Panc1 (cell line): Measurements from ENCODE around the gene ARFGAP2. TPM values are rescaled to one million over a fixed set of nuclear protein-coding genes. Genes with fewer than 3 reads are reported as not detected.
A peak's percentile ranks its signal among the peaks of the same experiment; 100 is the strongest.

Experiments
- ATAC-seq: fragments of 200-7000 bp; cut with Tn5 transposase; 2 replicates; pipeline ENCODE4 v1.9.1; 2020; ENCODE audit warnings: mild to moderate bottlenecking, moderate library complexity
- BruUV-seq: library from RNA; stranded (reverse); fragments of 400-500 nt; replicated peaks from 2 replicates; lab custom pipeline; 2021; lab: Mats Ljungman, UMichigan
- CTCF ChIA-PET: fragments of 300-600 bp; sonication (Branson Sonifier 250); formaldehyde crosslinking; loops from one replicate; lab custom pipeline; 2022; ENCODE audit warnings: antibody characterized with exemption; lab: Charles Lee
- POLR2A ChIA-PET: fragments of 300-600 bp; sonication (Branson Sonifier 250); formaldehyde crosslinking; loops from one replicate; lab custom pipeline; 2022; ENCODE audit warnings: antibody characterized with exemption; lab: Charles Lee
- DNase-seq: peaks from one replicate; pipeline ENCODE4 v3.0.0-alpha.2; 2010; ENCODE audit warnings: low read depth, low spot score
- H3K27ac ChIP-seq: 2 replicates; pipeline ENCODE4 v1.5.1; 2011; ENCODE audit warnings: mild to moderate bottlenecking, low read length, inconsistent platforms
- H3K27me3 ChIP-seq: fragments of 200-500 bp; sonication (Bioruptor generic); 2 replicates; pipeline ENCODE4 v1.6.0; 2014; ENCODE audit warnings: low read length, inconsistent platforms; ENCODE audit not compliant: control insufficient read depth, insufficient read depth
- H3K36me3 ChIP-seq: fragments of 200-500 bp; sonication (Bioruptor generic); 2 replicates; pipeline ENCODE4 v1.5.1; 2014; ENCODE audit warnings: inconsistent platforms, mild to moderate bottlenecking, low read length, moderate library complexity; ENCODE audit not compliant: control insufficient read depth, insufficient read depth
- H3K4me1 ChIP-seq: 2 replicates; pipeline ENCODE4 v1.5.1; 2011; ENCODE audit warnings: inconsistent platforms, mild to moderate bottlenecking, low read length, moderate library complexity; ENCODE audit not compliant: control insufficient read depth, insufficient read depth
- H3K4me3 ChIP-seq, 2 experiments: 2 replicates each; pipeline ENCODE4 v1.5.1; 2011 to 2012; ENCODE audit warnings: low read depth in 2 of 2, low read length in 2 of 2, mild to moderate bottlenecking in 2 of 2, inconsistent platforms in 1 of 2, moderate library complexity in 1 of 2
- H3K9me3 ChIP-seq: fragments of 200-500 bp; sonication (Bioruptor generic); 2 replicates; pipeline ENCODE4 v1.5.1; 2014; ENCODE audit warnings: low read depth, mild to moderate bottlenecking, inconsistent platforms, low read length, moderate library complexity; ENCODE audit not compliant: control insufficient read depth, insufficient read depth
- CTCF ChIP-seq: fragments of 450-650 bp; IDR thresholded peaks from 2 replicates; pipeline ENCODE4 v1.5.1; 2017; ENCODE audit warnings: mild to moderate bottlenecking
- POLR2AphosphoS5 ChIP-seq: IDR thresholded peaks from 2 replicates; pipeline ENCODE4 v1.6.1; 2012; ENCODE audit warnings: mild to moderate bottlenecking, low read depth, low read length, moderate library complexity
- SIN3A ChIP-seq: IDR thresholded peaks from 2 replicates; pipeline ENCODE4 v1.6.1; 2012; ENCODE audit warnings: low read depth, mild to moderate bottlenecking, low read length, moderate library complexity, borderline replicate concordance; ENCODE audit not compliant: insufficient read depth
- TCF7L2 ChIP-seq: IDR thresholded peaks from 2 replicates; pipeline ENCODE4 v1.6.1; 2011; ENCODE audit warnings: mild to moderate bottlenecking, low read depth, low read length, inconsistent platforms
- in situ Hi-C: cut with HindIII; loops from 2 replicates; pipeline ENCODE4 v1.10.0; 2016; ENCODE audit warnings: low sequenced_read_pairs, low pct_unique_long_range_greater_than_20kb
- intact Hi-C: fragments of 100-400 bp; cut with micrococcal nuclease; formaldehyde crosslinking; loops from one replicate; pipeline ENCODE4 v1.10.0; 2022; ENCODE audit not compliant: unreplicated experiment
- total RNA-seq: library from RNA; stranded (reverse); gene quantifications from one replicate; pipeline ENCODE4 v1.2.1, GENCODE V29; 2021; ENCODE audit not compliant: unreplicated experiment
- TF ChIP-seq, protein P1 (sequence below), 2 experiments: IDR thresholded peaks; 2 replicates each; pipeline ENCODE4 v1.6.1; 2011 to 2012; ENCODE audit warnings: low read depth in 2 of 2, control low read depth in 1 of 2, low read length in 1 of 2, mild to moderate bottlenecking in 1 of 2, moderate library complexity in 1 of 2; ENCODE audit not compliant: insufficient read depth in 1 of 2

Gene ARFGAP2
- total RNA-seq, 1 experiment from 2014 or later, result 61.4 TPM

- DNase-seq (no peak), ATAC-seq (no peak)
- Histone ChIP-seq H3K27me3 (no peaks in the 10 kb centered on the region), H3K4me1 (peaks cover 30% of the 10 kb centered on the region), H3K27ac (peak overlapping the region; percentile 62), H3K36me3 (no peaks in the 10 kb centered on the region), H3K4me3 (peak overlapping the region; percentile 56 to 64), H3K9me3 (no peaks in the 10 kb centered on the region)
- ChIA-PET POLR2A (interaction anchor here (0.5 to 1.0 kb wide), 2 partner anchors 26 kb away, joined by 3 to 9 read pairs; no protein-coding TSS in a partner anchor), CTCF (interaction anchor here (0.8 kb wide), 1 partner anchor 72 kb away, joined by 4 read pairs; no protein-coding TSS in a partner anchor)
- intact Hi-C loops, result loop anchor here (1.0 kb wide), 1 partner anchor 29 kb away; no protein-coding TSS in a partner anchor
- in situ Hi-C loops, result no loop called here
- BruUV-seq, result no TSS peak
- TF ChIP-seq CTCF (no peak), SIN3A (no peak), POLR2AphosphoS5 (no peak), TCF7L2 (no peak)
These were observed 11.0 kb upstream of the ARFGAP2 start for GRCh38 chr11:47187723-47188122.

- Histone ChIP-seq H3K27ac (peak overlapping the region; percentile 62), H3K9me3 (no peaks in the 10 kb centered on the region), H3K4me3 (peak overlapping the region; percentile 56 to 64), H3K4me1 (peaks cover 30% of the 10 kb centered on the region), H3K36me3 (no peaks in the 10 kb centered on the region), H3K27me3 (no peaks in the 10 kb centered on the region)
- CTCF ChIA-PET, result interaction anchor here (1.2 kb wide), 1 partner anchor 9 kb away, joined by 4 read pairs; no protein-coding TSS in a partner anchor
- intact Hi-C loops (loop anchor here (1.0 kb wide), 1 partner anchor 29 kb away; no protein-coding TSS in a partner anchor), in situ Hi-C loops (no loop called here)
- DNase-seq (peak; percentile 64), ATAC-seq (peak; percentile 79)
- POLR2A ChIA-PET, result interaction anchor here (0.5 kb wide), 1 partner anchor 27 kb away, joined by 9 read pairs; no protein-coding TSS in a partner anchor
- TF ChIP-seq TCF7L2 (no peak), POLR2AphosphoS5 (peak; percentile 64)
- BruUV-seq, result no TSS peak
These were observed 10.3 kb upstream of the ARFGAP2 start for GRCh38 chr11:47186700-47187695.

GRCh38 chr11:47186076-47186699 lies 9.5 kb upstream of the ARFGAP2 start, which contains the start of gene PACSIN3:
TSS of gene PACSIN3 (minus strand) at chr11:47186434. CDS start at chr11:47182727, 3,707 bp downstream.
- POLR2A ChIA-PET, result interaction anchor here (1.0 kb wide), 1 partner anchor 71 kb away, joined by 3 read pairs; the partner anchor contains the start of gene NR1H3

More at GRCh38 chr11:47186076-47186699, 9.5 kb upstream of the ARFGAP2 start, which contains the start of gene PACSIN3:
- ATAC-seq (peak; percentile 81), DNase-seq (no peak)
- Histone ChIP-seq H3K9me3 (no peaks in the 10 kb centered on the region), H3K36me3 (no peaks in the 10 kb centered on the region), H3K27ac (peak within 1 kb of the TSS; percentile 62), H3K4me3 (peak within 1 kb of the TSS; percentile 56 to 64), H3K4me1 (peaks cover 30% of the 10 kb centered on the region), H3K27me3 (no peaks in the 10 kb centered on the region)
- no peak; the same call in 1 of the 2 replicates for TF ChIP-seq POLR2AphosphoS5
- TF ChIP-seq, protein P1, sequence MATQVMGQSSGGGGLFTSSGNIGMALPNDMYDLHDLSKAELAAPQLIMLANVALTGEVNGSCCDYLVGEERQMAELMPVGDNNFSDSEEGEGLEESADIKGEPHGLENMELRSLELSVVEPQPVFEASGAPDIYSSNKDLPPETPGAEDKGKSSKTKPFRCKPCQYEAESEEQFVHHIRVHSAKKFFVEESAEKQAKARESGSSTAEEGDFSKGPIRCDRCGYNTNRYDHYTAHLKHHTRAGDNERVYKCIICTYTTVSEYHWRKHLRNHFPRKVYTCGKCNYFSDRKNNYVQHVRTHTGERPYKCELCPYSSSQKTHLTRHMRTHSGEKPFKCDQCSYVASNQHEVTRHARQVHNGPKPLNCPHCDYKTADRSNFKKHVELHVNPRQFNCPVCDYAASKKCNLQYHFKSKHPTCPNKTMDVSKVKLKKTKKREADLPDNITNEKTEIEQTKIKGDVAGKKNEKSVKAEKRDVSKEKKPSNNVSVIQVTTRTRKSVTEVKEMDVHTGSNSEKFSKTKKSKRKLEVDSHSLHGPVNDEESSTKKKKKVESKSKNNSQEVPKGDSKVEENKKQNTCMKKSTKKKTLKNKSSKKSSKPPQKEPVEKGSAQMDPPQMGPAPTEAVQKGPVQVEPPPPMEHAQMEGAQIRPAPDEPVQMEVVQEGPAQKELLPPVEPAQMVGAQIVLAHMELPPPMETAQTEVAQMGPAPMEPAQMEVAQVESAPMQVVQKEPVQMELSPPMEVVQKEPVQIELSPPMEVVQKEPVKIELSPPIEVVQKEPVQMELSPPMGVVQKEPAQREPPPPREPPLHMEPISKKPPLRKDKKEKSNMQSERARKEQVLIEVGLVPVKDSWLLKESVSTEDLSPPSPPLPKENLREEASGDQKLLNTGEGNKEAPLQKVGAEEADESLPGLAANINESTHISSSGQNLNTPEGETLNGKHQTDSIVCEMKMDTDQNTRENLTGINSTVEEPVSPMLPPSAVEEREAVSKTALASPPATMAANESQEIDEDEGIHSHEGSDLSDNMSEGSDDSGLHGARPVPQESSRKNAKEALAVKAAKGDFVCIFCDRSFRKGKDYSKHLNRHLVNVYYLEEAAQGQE (IDR thresholded peaks at IDR 0.05; ENCODE audit: insufficient read depth in 1 of 2, low read depth in 2 of 2, low read length in 1 of 2), result no peak
- peak; percentile 76; the same call in 1 of the 2 replicates for TF ChIP-seq SIN3A
- TF ChIP-seq CTCF, result peak; percentile 21; the same call in 1 of the 2 replicates
- 0 out of 2 replicates have a peak, but pooled peaks have one; percentile 33 for TF ChIP-seq TCF7L2
- BruUV-seq, result no TSS peak
- intact Hi-C loops (no loop called here), in situ Hi-C loops (no loop called here)
- CTCF ChIA-PET, result interaction anchor here (1.2 kb wide), 1 partner anchor 8 kb away, joined by 4 read pairs; no protein-coding TSS in a partner anchor
